Measurements from ENCODE around the gene MTA1. TPM values are rescaled to one million over a fixed set of nuclear protein-coding genes. Genes with fewer than 3 reads are reported as not detected.

MTA1 gene
- total and polyA plus RNA-seq, 2 of the 8 experiments (the other 6 are each of a cell fraction or from before 2014, with no cell fraction given) = 73.9 to 221 TPM

- no peak overlapping the region for H3K4me2 ChIP-seq (ENCODE audit: insufficient read depth in 1 of 2, low read depth in 2 of 2, low read length in 2 of 2)
- H3K23ac ChIP-seq (ENCODE audit: insufficient read length) = no peak overlapping the region
- FAIRE-seq (no peak), DNase-seq (ENCODE audit: low read depth in 1 of 2, low spot score in 2 of 2) (no peak)
- no peak overlapping the region for H4K5ac ChIP-seq (ENCODE audit: insufficient read length, low read depth, low read length)
- H4K91ac ChIP-seq (replicated peaks; ENCODE audit: insufficient read length, low read length) = no peak overlapping the region
- H2BK5ac ChIP-seq (ENCODE audit: low read depth, low read length) = no peak overlapping the region
- H3K56ac ChIP-seq (replicated peaks; ENCODE audit: insufficient read length, low read depth, low read length) = no peak overlapping the region
- no peak overlapping the region for H2AK5ac ChIP-seq (ENCODE audit: low read depth, low read length)
- H3K27me3 ChIP-seq (replicated peaks in 1 of 4; ENCODE audit: control insufficient read depth in 3 of 4, extremely low read depth in 1 of 4, insufficient read depth in 3 of 4, low read length in 3 of 4) = no peaks in the 10 kb centered on the region
- ChIA-PET POLR2A (ENCODE audit: partially characterized antibody) (interaction anchor here (1.0 to 5.7 kb wide), 8 partner anchors 10 to 39 kb away, joined by 3 to 43 read pairs (median 4); no protein-coding TSS in a partner anchor), CTCF (ENCODE audit: partially characterized antibody) (interaction anchor here (0.6 to 1.3 kb wide), 5 partner anchors 12 to 93 kb away, joined by 3 to 5 read pairs (median 3); no protein-coding TSS in a partner anchor)
- peaks cover 40 to 53% of the 10 kb centered on the region in 2 experiments for H4K20me1 ChIP-seq (replicated peaks in 1 of 2; ENCODE audit: control insufficient read depth in 1 of 2, insufficient read depth in 2 of 2, low read length in 2 of 2)
- peaks cover 0 to 3% (median under 1%) of the 10 kb centered on the region in 4 experiments; a peak in 1 of 8 replicates for H3K36me3 ChIP-seq (ENCODE audit: control insufficient read depth in 2 of 4, insufficient read depth in 4 of 4, low read length in 3 of 4)
- H2AFZ ChIP-seq (ENCODE audit: low read length) = no peak overlapping the region
- no peak overlapping the region for H4K8ac ChIP-seq (ENCODE audit: extremely low read depth, insufficient read depth, low read length)
- no peaks in the 10 kb centered on the region for H3K9me3 ChIP-seq (ENCODE audit: insufficient read depth in 2 of 2, low read depth in 1 of 2, low read length in 1 of 2)
- H2BK120ac ChIP-seq (replicated peaks; ENCODE audit: low read depth, low read length) = no peak overlapping the region
- no peak overlapping the region for H2BK15ac ChIP-seq (ENCODE audit: low read length)
- WGBS, 2 experiments (ENCODE audit: extremely low coverage in 1 of 2, insufficient coverage in 1 of 2, insufficient read length in 1 of 2, insufficient replicate concordance in 2 of 2, low coverage in 1 of 2, low lambda C conversion rate in 2 of 2, missing lambda C conversion rate in 1 of 2) = 92% methylated on average over 12 of the region's 12 CpGs; no CpG with 5 or more reads in 1 of the 2 experiments
- H3K27ac ChIP-seq (ENCODE audit: low read depth, low read length) = no peak overlapping the region
- no peak overlapping the region for H3K4me3 ChIP-seq (ENCODE audit: extremely low read depth in 1 of 4, insufficient read depth in 2 of 4, low read depth in 3 of 4, low read length in 4 of 4)
- H3K23me2 ChIP-seq (ENCODE audit: low read depth, low read length) = no peaks in the 10 kb centered on the region
- H3K14ac ChIP-seq (ENCODE audit: insufficient read length) = no peak overlapping the region
- no peak overlapping the region for H2BK20ac ChIP-seq (ENCODE audit: low read length)
- no peak overlapping the region for H3K4ac ChIP-seq (replicated peaks; ENCODE audit: insufficient read length, low read depth, low read length)
- no peak overlapping the region for H3K18ac ChIP-seq (ENCODE audit: extremely low read depth, low read length)
- no peak overlapping the region for H2BK12ac ChIP-seq (ENCODE audit: low read depth, low read length)
- peaks cover 0 to 7% (median 4%) of the 10 kb centered on the region in 4 experiments; a peak in 5 of 7 replicates for H3K4me1 ChIP-seq (replicated peaks in 1 of 4; ENCODE audit: control insufficient read depth in 3 of 4, insufficient read depth in 4 of 4, low read length in 3 of 4)
- H3K9ac ChIP-seq (replicated peaks in 1 of 4; ENCODE audit: extremely low read depth in 1 of 4, low read depth in 3 of 4, low read length in 3 of 4) = no peak overlapping the region
- peaks cover 22 to 88% of the 10 kb centered on the region in 2 experiments for H3K79me2 ChIP-seq (ENCODE audit: control insufficient read depth in 1 of 2, insufficient read depth in 2 of 2, low read length in 2 of 2)
- peaks cover 15% of the 10 kb centered on the region for H3K79me1 ChIP-seq (ENCODE audit: low read depth, low read length)
- TF ChIP-seq NRF1 (IDR thresholded peaks at IDR 0.05; ENCODE audit: low read depth, low read length) (no peak), ATF2 (IDR thresholded peaks at IDR 0.05; ENCODE audit: low read length) (no peak), CREB1 (IDR thresholded peaks at IDR 0.05) (no peak), KDM4A (IDR thresholded peaks at IDR 0.05; ENCODE audit: low read depth, low read length, severe bottlenecking) (no peak), USF2 (IDR thresholded peaks at IDR 0.05; ENCODE audit: low read length) (no peak), PHF8 (conservative IDR thresholded peaks at IDR 0.05; ENCODE audit: low read depth, low read length) (no peak), MAX (IDR thresholded peaks at IDR 0.05) (no peak), CTCF (IDR thresholded peaks at IDR 0.05; ENCODE audit: control extremely low read depth in 1 of 3, insufficient read depth in 1 of 3, low read depth in 1 of 3, low read length in 3 of 3) (no peak)
Observed at GRCh38 chr14:105432657-105433056, 13.0 kb downstream of the MTA1 start.

Measured in H1 (cell line).